K562 (cell line): ENCODE measurements around the gene CHST13. TPM values are rescaled to one million over a fixed set of nuclear protein-coding genes. Genes with fewer than 3 reads are reported as not detected.

Experiments used
- ATAC-seq: fragments of 200-7000 bp; cut with Tn5 transposase; 3 replicates; pipeline ENCODE4 v1.9.1; 2020; ENCODE audit warnings: moderate library complexity
- BruUV-seq: library from RNA; stranded (reverse); fragments of 400-500 nt; replicated peaks from 2 replicates; lab custom pipeline; 2021; lab: Mats Ljungman, UMichigan
- CTCF ChIA-PET: fragments of 300-600 bp; formaldehyde crosslinking; extraction: SDS; loops from one replicate; lab custom pipeline; 2021; ENCODE audit warnings: low intra/inter-chr PET ratio; lab: Yijun Ruan, JAX
- POLR2A ChIA-PET: fragments of 300-600, 350-650 bp; sonication (Branson Sonifier 250); formaldehyde crosslinking; extraction: SDS; loops from one replicate; lab custom pipeline; 2021; ENCODE audit warnings: antibody characterized with exemption, inconsistent platforms; lab: Yijun Ruan, JAX
- DNase-seq, 4 experiments: peaks; one replicate each; pipeline versions ENCODE4 v3.0.0 to v3.0.0-alpha.2; 2011 to 2018; ENCODE audit warnings: low spot score in 3 of 4, mixed read lengths in 3 of 4; ENCODE audit errors: extremely low read depth in 1 of 4
- FAIRE-seq: peaks from 2 replicates; lab custom pipeline; 2011; peaks lifted over from hg19 to GRCh38; lab: Jason Lieb, UNC
- H2AFZ ChIP-seq: 2 replicates; pipeline ENCODE4 v1.6.0; 2011; ENCODE audit warnings: low read depth, low read length, control low read depth, inconsistent platforms
- H3K27ac ChIP-seq: fragments of 200-600 bp; 3 replicates; pipeline ENCODE4 v1.8.0; 2011; ENCODE audit warnings: low read depth, mild to moderate bottlenecking, control low read depth, inconsistent platforms, low read length, moderate library complexity, mixed read lengths; ENCODE audit errors: extremely low read depth
- H3K27me3 ChIP-seq, 2 experiments: fragments of 300-600 bp in 1 of 2; 2 replicates in 1 of 2; 3 replicates in 1 of 2; pipeline versions ENCODE4 v1.6.0 to v1.8.0; 2011; ENCODE audit warnings: inconsistent platforms in 2 of 2, low read length in 2 of 2, mild to moderate bottlenecking in 1 of 2, mixed read lengths in 1 of 2, moderate library complexity in 1 of 2; ENCODE audit not compliant: control insufficient read depth in 2 of 2, insufficient read depth in 2 of 2
- H3K36me3 ChIP-seq: fragments of 300-600 bp; 3 replicates; pipeline ENCODE4 v1.8.0; 2011; ENCODE audit warnings: mild to moderate bottlenecking, low read length, inconsistent platforms; ENCODE audit not compliant: control insufficient read depth, insufficient read depth
- H3K4me1 ChIP-seq, 2 experiments: fragments of 200-600 bp in 1 of 2; replicated peaks in 1 of 2; 2 replicates in 1 of 2; 3 replicates in 1 of 2; pipeline versions ENCODE4 v1.5.1 to v1.8.0; 2011; ENCODE audit warnings: inconsistent platforms in 2 of 2, low read length in 2 of 2, mild to moderate bottlenecking in 1 of 2, mixed read lengths in 1 of 2, moderate library complexity in 1 of 2; ENCODE audit not compliant: control insufficient read depth in 2 of 2, insufficient read depth in 2 of 2
- H3K4me2 ChIP-seq: 2 replicates; pipeline ENCODE4 v1.6.1; 2011; ENCODE audit warnings: low read length, control low read depth, inconsistent platforms, mixed read lengths; ENCODE audit not compliant: insufficient read depth
- H3K4me3 ChIP-seq: fragments of 200-600 bp; sonication (generic), shearing (Covaris generic); 2 replicates; pipeline ENCODE4 v1.5.1; 2016; ENCODE audit warnings: control low read depth, inconsistent platforms
- H3K79me2 ChIP-seq: fragments of 200-600 bp; 3 replicates; pipeline ENCODE4 v1.8.0; 2011; ENCODE audit warnings: low read length, inconsistent platforms; ENCODE audit not compliant: control insufficient read depth, insufficient read depth
- H3K9ac ChIP-seq, 2 experiments: 2 replicates each; pipeline versions ENCODE4 v1.6.0 to v1.6.1; 2011; ENCODE audit warnings: low read depth in 2 of 2, low read length in 2 of 2, control low read depth in 1 of 2, inconsistent platforms in 1 of 2, mild to moderate bottlenecking in 1 of 2, mixed read lengths in 1 of 2; ENCODE audit not compliant: insufficient read depth in 1 of 2
- H3K9me1 ChIP-seq: one replicate; pipeline ENCODE4 v1.6.0; 2011; ENCODE audit warnings: inconsistent platforms, mild to moderate bottlenecking, low read length, moderate library complexity; ENCODE audit not compliant: control insufficient read depth, insufficient read depth
- H3K9me3 ChIP-seq: replicated peaks from 2 replicates; pipeline ENCODE4 v1.5.1; 2011; ENCODE audit warnings: low read depth, low read length, inconsistent platforms; ENCODE audit not compliant: control insufficient read depth, insufficient read depth
- H4K20me1 ChIP-seq: replicated peaks from 2 replicates; pipeline ENCODE4 v1.6.1; 2011; ENCODE audit warnings: low read length, inconsistent platforms, mixed read lengths; ENCODE audit not compliant: control insufficient read depth, insufficient read depth
- FOS ChIP-seq: IDR thresholded peaks from 3 replicates; pipeline ENCODE4 v1.6.1; 2011; ENCODE audit not compliant: insufficient read length; ENCODE audit errors: extremely low read depth
- KHSRP ChIP-seq: fragments of 450-650 bp; IDR thresholded peaks from 2 replicates; pipeline ENCODE4 v1.6.1; 2017
- MYBL2 ChIP-seq, 2 experiments: fragments of 450-650 bp in 1 of 2; sonication (generic) in 1 of 2; formaldehyde crosslinking in 1 of 2; IDR thresholded peaks; 2 replicates each; pipeline versions ENCODE4 v1.6.1 to v1.8.1; 2017 to 2022; ENCODE audit warnings: borderline replicate concordance in 1 of 2, inconsistent platforms in 1 of 2, low read depth in 1 of 2, mild to moderate bottlenecking in 1 of 2, missing genetic modification reagents in 1 of 2, moderate library complexity in 1 of 2
- NFATC3 ChIP-seq: fragments of 450-650 bp; IDR thresholded peaks from 2 replicates; pipeline ENCODE4 v1.6.1; 2017; ENCODE audit warnings: mild to moderate bottlenecking
- RBM14 ChIP-seq: fragments of 200-400 bp; formaldehyde crosslinking; IDR thresholded peaks from 2 replicates; pipeline ENCODE4 v1.6.1; 2018; ENCODE audit warnings: low read depth, mild to moderate bottlenecking, low read length, moderate library complexity, borderline replicate concordance; ENCODE audit not compliant: insufficient read depth
- TAF1 ChIP-seq: IDR thresholded peaks from 2 replicates; pipeline ENCODE4 v1.6.1; 2011; ENCODE audit warnings: mild to moderate bottlenecking, low read length, moderate library complexity; ENCODE audit not compliant: insufficient read depth, control insufficient read depth, severe bottlenecking; ENCODE audit errors: extremely low read depth
- ZNF280B ChIP-seq: fragments of 250-450 bp; sonication (Bioruptor Pico); IDR thresholded peaks from 2 replicates; pipeline ENCODE4 v1.5.1; 2021; ENCODE audit warnings: mild to moderate bottlenecking
- ZNF444 ChIP-seq: fragments of 250-450 bp; sonication (Bioruptor Pico); IDR thresholded peaks from 2 replicates; pipeline ENCODE4 v1.4.0; 2020; ENCODE audit warnings: mild to moderate bottlenecking, moderate library complexity
- ZSCAN32 ChIP-seq: fragments of 450-650 bp; formaldehyde crosslinking; IDR thresholded peaks from 2 replicates; pipeline ENCODE4 v1.4.0; 2020; ENCODE audit warnings: mild to moderate bottlenecking, moderate library complexity
- WGBS: fragments of 100-300 bp; shearing (Covaris generic); methylation state at CpG from one replicate; pipeline ENCODE4 v1.1.6; 2016; ENCODE audit warnings: low coverage, mixed read lengths; ENCODE audit not compliant: insufficient coverage; ENCODE audit errors: missing lambda C conversion rate; 5-methylcytosine and 5-hydroxymethylcytosine counted together
- in situ Hi-C: fragments of 300-500 bp; cut with MboI; formaldehyde crosslinking; loops from 4 replicates; pipeline ENCODE4 v1.15.0; 2018; ENCODE audit warnings: inconsistent platforms, mixed read lengths
- intact Hi-C: fragments of 100-400 bp; cut with micrococcal nuclease; formaldehyde crosslinking; loops from 2 replicates; pipeline ENCODE4 v1.14.2; 2022
- polyA plus RNA-seq, 8 experiments: library from polyadenylated mRNA; depleted of rRNA in 4 of 8; stranded (reverse) in 5 of 8; unstranded in 3 of 8; fragments of >200 nt; fragmentation: Nextera tagmentation in 2 of 8; fragmentation: Illumina TruSeq in 1 of 8; extraction: Ambion mirVana in 2 of 8; extraction: Trizol in 1 of 8; gene quantifications; 2 replicates each; pipeline versions ENCODE4 v1.2.1 to v1.2.3, GENCODE V29; 2011 to 2014; ENCODE audit warnings: inconsistent platforms in 1 of 8, missing spikeins in 1 of 8
- total RNA-seq, 7 experiments: library from RNA; depleted of rRNA in 6 of 7; stranded (reverse); fragments of >200 nt in 6 of 7; fragmentation: Illumina TruSeq in 2 of 7; extraction: Trizol in 2 of 7; gene quantifications; 2 replicates each; pipeline versions ENCODE4 v1.2.1 to v1.2.3, GENCODE V29; 2011 to 2021; ENCODE audit warnings: low replicate concordance in 1 of 7

Gene CHST13
- total and polyA plus RNA-seq, 9 of the 15 experiments (the other 6 are each of a cell fraction or from before 2014, with no cell fraction given), result not detected

- DNase-seq, result no peak
- no peak for TF ChIP-seq RBM14
- no peak for TF ChIP-seq ZSCAN32 (CRISPR knock-in tag)
- TF ChIP-seq KHSRP, result no peak
- TF ChIP-seq ZNF444, result no peak
- no peak for TF ChIP-seq MYBL2 (IDR thresholded peaks at IDR 0.05; ENCODE audit: low read depth)
- TF ChIP-seq MYBL2 (CRISPR knock-in tag; IDR thresholded peaks at IDR 0.05; ENCODE audit: borderline replicate concordance), result no peak
- no peak for TF ChIP-seq FOS
- no peak for TF ChIP-seq TAF1
- no peak for TF ChIP-seq ZNF280B
- no peak for TF ChIP-seq NFATC3
- no peak for FAIRE-seq
- no peaks in the 10 kb centered on the region for H3K79me2 ChIP-seq
- H3K4me1 ChIP-seq, result no peaks in the 10 kb centered on the region; a peak in 2 of 5 replicates
- no peaks in the 10 kb centered on the region for H3K9me3 ChIP-seq
- POLR2A ChIA-PET, result no interaction called here
- H3K27ac ChIP-seq, result no peak overlapping the region
- H3K9me1 ChIP-seq, result no peaks in the 10 kb centered on the region
- no peaks in the 10 kb centered on the region for H4K20me1 ChIP-seq
- H3K27me3 ChIP-seq, result peaks cover 9 to 34% of the 10 kb centered on the region in 2 experiments; a peak in 4 of 5 replicates
- H2AFZ ChIP-seq, result no peak overlapping the region
- H3K4me2 ChIP-seq, result no peak overlapping the region
- in situ Hi-C loops, result no loop called here
- H3K9ac ChIP-seq, result no peak overlapping the region
- 27% methylated on average over 3 of the region's 8 CpGs for WGBS
- intact Hi-C loops, result no loop called here
- no peak overlapping the region for H3K4me3 ChIP-seq
- BruUV-seq, result no TSS peak
- no peak for ATAC-seq
- H3K36me3 ChIP-seq, result no peaks in the 10 kb centered on the region
- CTCF ChIA-PET, result no interaction called here
Measured at GRCh38 chr3:126485176-126485897, 38.6 kb upstream of the CHST13 start.
